Measurements from ENCODE around the gene KRTAP5-1.
"Not testable (repeated sequence)": the region's sequence is repeated elsewhere in the genome, so short reads cannot be mapped to it uniquely, and the experiment has no call there.

The KRTAP5-1 gene

GRCh38 chr11:1600626-1601025 is 15.5 kb upstream of the KRTAP5-1 start:
- TF ChIP-seq CTCF (conservative IDR thresholded peaks at IDR 0.05; ENCODE audit: control insufficient read depth, insufficient read depth, low read depth, low read length) = no peak
- DNase-seq (ENCODE audit: low read depth) = no peak

GRCh38 chr11:1598816-1599215 is 13.7 kb upstream of the KRTAP5-1 start:
- no peak for DNase-seq (ENCODE audit: low read depth)
- TF ChIP-seq CTCF (conservative IDR thresholded peaks at IDR 0.05; ENCODE audit: control insufficient read depth, insufficient read depth, low read depth, low read length) = no peak
- no peak overlapping the region for H3K4me3 ChIP-seq (ENCODE audit: control insufficient read depth, low read depth, low read length)

More at GRCh38 chr11:1600626-1601025, 15.5 kb upstream of the KRTAP5-1 start:
- H3K4me3 ChIP-seq (ENCODE audit: control insufficient read depth, low read depth, low read length) = no peak overlapping the region

GRCh38 chr11:1598406-1598805 is 13.3 kb upstream of the KRTAP5-1 start:
- not testable (repeated sequence) for DNase-seq (ENCODE audit: low read depth); H3K4me3 ChIP-seq (ENCODE audit: control insufficient read depth, low read depth, low read length)

- H3K4me3 ChIP-seq (ENCODE audit: control insufficient read depth, low read depth, low read length) = no peak within 1 kb of the TSS
Observed at GRCh38 chr11:1597994-1598380, 12.9 kb upstream of the KRTAP5-1 start, which contains the start of gene KRTAP5-2. Gene KRTAP5-2, minus strand, starts transcription at chr11:1598294. Its CDS starts 44 bp downstream, at chr11:1598250.

GRCh38 chr11:1597331-1597993 is 12.4 kb upstream of the KRTAP5-1 start:
- no peak overlapping the region for H3K4me3 ChIP-seq (ENCODE audit: control insufficient read depth, low read depth, low read length)
- no peak for TF ChIP-seq CTCF (conservative IDR thresholded peaks at IDR 0.05; ENCODE audit: control insufficient read depth, insufficient read depth, low read depth, low read length)
- no peak for DNase-seq (ENCODE audit: low read depth)

More at GRCh38 chr11:1597994-1598380, 12.9 kb upstream of the KRTAP5-1 start, which contains the start of gene KRTAP5-2:
- no peak for DNase-seq (ENCODE audit: low read depth)
- TF ChIP-seq CTCF (conservative IDR thresholded peaks at IDR 0.05; ENCODE audit: control insufficient read depth, insufficient read depth, low read depth, low read length) = no peak

- DNase-seq (ENCODE audit: low read depth); H3K4me3 ChIP-seq (ENCODE audit: control insufficient read depth, low read depth, low read length): not testable (repeated sequence)
Observed at GRCh38 chr11:1596576-1597121, 11.6 kb upstream of the KRTAP5-1 start.

GRCh38 chr11:1595994-1596575 is 11.0 kb upstream of the KRTAP5-1 start:
- peak; percentile 9 for TF ChIP-seq CTCF (conservative IDR thresholded peaks at IDR 0.05; ENCODE audit: control insufficient read depth, insufficient read depth, low read depth, low read length)
- H3K4me3 ChIP-seq (ENCODE audit: control insufficient read depth, low read depth, low read length); DNase-seq (ENCODE audit: low read depth): not testable (repeated sequence)

Measured in fibroblast of mammary gland (primary cell).